Prostate gland (tissue), 2 donors: ENCODE measurements around the gene TEKT2. TPM values are rescaled to one million over a fixed set of nuclear protein-coding genes. Genes with fewer than 3 reads are reported as not detected.

Experiments
- DNase-seq: peaks from one replicate; pipeline ENCODE4 v3.0.0-alpha.2; 2019; ENCODE audit warnings: low spot score
- H3K27ac ChIP-seq, 2 donors: fragments of 200-600 bp; sonication (generic); 2 replicates each; pipeline ENCODE4 v1.5.1; 2017 to 2019
- H3K27me3 ChIP-seq: fragments of 200-600 bp; sonication (generic); replicated peaks from 2 replicates; pipeline ENCODE4 v1.5.1; 2019; ENCODE audit not compliant: insufficient read depth
- H3K36me3 ChIP-seq, 2 donors: fragments of 200-600 bp; sonication (generic); 1 replicate in 1 of 2; 2 replicates in 1 of 2; pipeline versions ENCODE4 v1.5.1 to v1.8.1; 2017 to 2019
- H3K4me1 ChIP-seq: fragments of 200-600 bp; sonication (generic); replicated peaks from 2 replicates; pipeline ENCODE4 v1.5.1; 2019
- H3K4me3 ChIP-seq, 2 donors: fragments of 200-600 bp; sonication (generic); 2 replicates each; pipeline ENCODE4 v1.5.1; 2017 to 2019
- H3K9me3 ChIP-seq: fragments of 200-600 bp; sonication (generic); 2 replicates; pipeline ENCODE4 v1.5.1; 2017
- POLR2A ChIP-seq: fragments of 450-650 bp; IDR thresholded peaks from one replicate; pipeline ENCODE4 v1.6.1; 2016; ENCODE audit warnings: antibody characterized with exemption, mild to moderate bottlenecking
- POLR2AphosphoS5 ChIP-seq: sonication (generic); formaldehyde crosslinking; IDR thresholded peaks from one replicate; pipeline ENCODE4 v1.6.1; 2017; ENCODE audit warnings: antibody characterized with exemption
- WGBS: methylation state at CpG from one replicate; pipeline ENCODE4 v1.1.5; 2018; 5-methylcytosine and 5-hydroxymethylcytosine counted together
- intact Hi-C: fragments of 100-400 bp; cut with DNase I; formaldehyde crosslinking; loops from one replicate; pipeline ENCODE4 v1.14.2; 2022
- total RNA-seq, 2 donors: library from RNA; depleted of rRNA; stranded (reverse); fragments of >200 nt; gene quantifications; one replicate each; pipeline ENCODE4 v1.1.0, GENCODE V29; 2016
- TF ChIP-seq, protein P1 (sequence below), 4 experiments: fragments of 200-600 bp in 2 of 4; fragments of 450-650 bp in 2 of 4; sonication (generic) in 2 of 4; IDR thresholded peaks; 1 replicate in 3 of 4; 2 replicates in 1 of 4; pipeline ENCODE4 v1.5.1; 2016 to 2019; ENCODE audit warnings: antibody characterized with exemption in 4 of 4, mild to moderate bottlenecking in 2 of 4, moderate library complexity in 2 of 4

The TEKT2 gene
- total RNA-seq, 2 donors from 2014 or later: 0.77 to 6.0 TPM

DNA sequence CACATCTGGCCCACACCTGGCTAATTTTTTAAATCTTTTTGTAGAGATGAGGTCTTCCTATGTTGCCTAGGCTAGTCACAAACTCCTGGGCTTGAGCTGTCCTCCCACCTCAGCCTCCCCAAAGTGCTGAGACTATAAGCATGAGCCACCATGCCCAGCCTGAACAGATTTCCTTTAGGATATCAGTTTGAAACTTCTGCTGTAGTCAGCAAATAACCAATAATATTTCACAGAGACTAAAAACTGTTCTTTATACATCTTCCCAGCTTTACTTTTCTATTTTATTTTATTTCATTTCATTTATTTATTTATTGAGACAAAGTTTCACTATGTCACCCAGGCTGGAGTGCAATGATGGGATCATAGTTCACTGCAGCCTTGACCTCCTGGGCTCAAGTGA is 29.9 kb upstream of the TEKT2 start:
- no peaks in the 10 kb centered on the region for H3K9me3 ChIP-seq
- intact Hi-C loops: no loop called here
- TF ChIP-seq POLR2A: no peak
- TF ChIP-seq POLR2AphosphoS5: no peak
- TF ChIP-seq, protein P1, sequence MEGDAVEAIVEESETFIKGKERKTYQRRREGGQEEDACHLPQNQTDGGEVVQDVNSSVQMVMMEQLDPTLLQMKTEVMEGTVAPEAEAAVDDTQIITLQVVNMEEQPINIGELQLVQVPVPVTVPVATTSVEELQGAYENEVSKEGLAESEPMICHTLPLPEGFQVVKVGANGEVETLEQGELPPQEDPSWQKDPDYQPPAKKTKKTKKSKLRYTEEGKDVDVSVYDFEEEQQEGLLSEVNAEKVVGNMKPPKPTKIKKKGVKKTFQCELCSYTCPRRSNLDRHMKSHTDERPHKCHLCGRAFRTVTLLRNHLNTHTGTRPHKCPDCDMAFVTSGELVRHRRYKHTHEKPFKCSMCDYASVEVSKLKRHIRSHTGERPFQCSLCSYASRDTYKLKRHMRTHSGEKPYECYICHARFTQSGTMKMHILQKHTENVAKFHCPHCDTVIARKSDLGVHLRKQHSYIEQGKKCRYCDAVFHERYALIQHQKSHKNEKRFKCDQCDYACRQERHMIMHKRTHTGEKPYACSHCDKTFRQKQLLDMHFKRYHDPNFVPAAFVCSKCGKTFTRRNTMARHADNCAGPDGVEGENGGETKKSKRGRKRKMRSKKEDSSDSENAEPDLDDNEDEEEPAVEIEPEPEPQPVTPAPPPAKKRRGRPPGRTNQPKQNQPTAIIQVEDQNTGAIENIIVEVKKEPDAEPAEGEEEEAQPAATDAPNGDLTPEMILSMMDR (IDR thresholded peaks at IDR 0.05): no peak
- no peak overlapping the region for H3K27ac ChIP-seq
- no peak for DNase-seq
- H3K4me1 ChIP-seq: no peaks in the 10 kb centered on the region
- H3K4me3 ChIP-seq: no peak overlapping the region
- H3K27me3 ChIP-seq: no peaks in the 10 kb centered on the region
- H3K36me3 ChIP-seq: no peaks in the 10 kb centered on the region

DNA sequence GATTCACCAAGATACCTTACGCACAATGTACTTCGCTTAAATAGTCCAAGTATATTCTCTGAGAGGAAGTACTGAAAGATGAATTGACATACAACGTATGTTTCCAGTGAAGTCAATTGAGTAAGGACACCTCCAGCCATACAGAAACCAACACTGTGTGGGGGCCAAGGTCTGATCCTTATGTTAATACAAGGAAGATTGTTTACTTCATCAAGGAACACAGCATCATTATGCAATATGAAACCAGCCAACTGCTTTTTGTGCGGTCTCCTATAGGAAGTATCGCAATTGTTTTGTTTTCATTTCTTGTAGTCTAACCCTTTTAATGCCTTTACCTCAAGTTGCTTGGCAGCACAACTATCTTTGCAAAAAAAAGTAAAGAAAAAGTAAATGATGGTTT is 28.2 kb upstream of the TEKT2 start:
- H3K27ac ChIP-seq: no peak overlapping the region
- WGBS: 89% methylated on average over 5 of the region's 5 CpGs
- intact Hi-C loops: no loop called here
- no peaks in the 10 kb centered on the region for H3K9me3 ChIP-seq
- H3K27me3 ChIP-seq: no peaks in the 10 kb centered on the region
- H3K4me1 ChIP-seq: no peaks in the 10 kb centered on the region
- DNase-seq: no peak
- no peak overlapping the region for H3K4me3 ChIP-seq
- no peaks in the 10 kb centered on the region for H3K36me3 ChIP-seq
- TF ChIP-seq POLR2AphosphoS5: no peak
- no peak for TF ChIP-seq POLR2A
- TF ChIP-seq, protein P1 (IDR thresholded peaks at IDR 0.05): no peak

DNA sequence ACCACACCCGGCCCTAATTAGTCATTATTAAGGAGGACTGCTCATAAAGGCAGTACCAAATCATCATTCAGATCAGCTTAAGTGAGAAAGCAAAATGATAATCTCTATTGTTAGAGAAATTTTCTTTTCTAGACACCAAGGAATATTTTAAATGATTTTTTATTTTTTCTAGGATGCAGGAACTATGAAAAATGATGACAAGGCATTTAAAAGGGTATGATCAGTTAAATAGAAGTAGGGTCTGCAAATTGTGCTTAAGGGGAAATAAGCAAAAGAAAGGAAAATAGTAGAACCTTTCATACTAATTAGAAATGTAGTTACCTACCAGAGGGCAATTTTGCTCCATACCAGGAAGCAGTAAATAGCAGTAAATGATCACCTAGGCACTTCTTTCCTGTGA is 21.6 kb upstream of the TEKT2 start:
- no peak overlapping the region for H3K27ac ChIP-seq
- H3K27me3 ChIP-seq: no peaks in the 10 kb centered on the region
- H3K9me3 ChIP-seq: no peaks in the 10 kb centered on the region
- H3K4me3 ChIP-seq: no peak overlapping the region
- no peak for DNase-seq
- no peaks in the 10 kb centered on the region for H3K4me1 ChIP-seq
- no peak for TF ChIP-seq POLR2A
- TF ChIP-seq POLR2AphosphoS5: no peak
- TF ChIP-seq, protein P1 (IDR thresholded peaks at IDR 0.05): no peak
- intact Hi-C loops: no loop called here
- no peaks in the 10 kb centered on the region for H3K36me3 ChIP-seq
- 100% methylated on average over 1 of the region's 1 CpG for WGBS

DNA sequence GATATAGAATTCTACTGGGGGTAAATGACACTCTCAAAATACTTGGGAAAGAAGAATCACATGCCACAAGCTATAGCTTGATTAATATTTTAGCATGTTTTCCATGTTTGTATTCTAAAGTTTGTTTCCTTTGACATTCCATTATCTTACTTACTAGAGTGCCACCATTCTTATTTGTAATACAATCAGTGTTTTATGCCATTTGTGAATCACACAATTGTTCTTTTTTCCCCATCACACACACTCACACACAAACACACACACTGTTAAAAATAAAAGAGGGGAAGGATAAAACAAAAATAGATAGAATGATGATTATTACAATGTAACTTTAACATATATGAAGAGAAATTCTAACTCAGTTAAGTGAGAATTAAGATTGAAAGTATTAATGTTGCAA is 16.0 kb upstream of the TEKT2 start:
- H3K4me3 ChIP-seq: no peak overlapping the region
- no peaks in the 10 kb centered on the region for H3K4me1 ChIP-seq
- H3K27ac ChIP-seq: no peak overlapping the region
- H3K27me3 ChIP-seq: no peaks in the 10 kb centered on the region
- DNase-seq: no peak
- H3K9me3 ChIP-seq: no peaks in the 10 kb centered on the region
- TF ChIP-seq, protein P1 (IDR thresholded peaks at IDR 0.05): no peak
- no peak for TF ChIP-seq POLR2AphosphoS5
- no peak for TF ChIP-seq POLR2A
- H3K36me3 ChIP-seq: no peaks in the 10 kb centered on the region
- intact Hi-C loops: no loop called here

DNA sequence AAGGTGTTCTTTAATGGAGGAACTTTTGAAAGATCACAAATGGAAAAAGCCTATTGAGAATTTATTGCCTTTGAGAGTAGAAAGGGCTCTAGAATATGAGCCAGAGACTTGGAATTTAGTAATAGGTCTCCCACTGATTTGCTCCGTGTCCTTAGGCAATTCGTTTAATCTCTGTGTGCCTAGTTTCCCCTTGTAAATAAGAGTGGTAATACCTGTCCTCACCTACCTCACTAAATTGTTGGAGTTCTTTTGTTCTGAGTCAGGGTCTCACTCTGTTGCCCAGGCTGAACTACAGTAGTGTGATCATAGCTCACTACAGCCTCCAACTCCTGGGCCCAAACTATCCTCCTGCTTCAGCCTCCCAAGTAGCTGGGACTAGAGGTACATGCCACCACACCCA is 15.0 kb upstream of the TEKT2 start:
- no peak overlapping the region for H3K4me3 ChIP-seq
- intact Hi-C loops: no loop called here
- WGBS: 76% methylated on average over 2 of the region's 2 CpGs

More for the DNA sequence above, 15.0 kb upstream of the TEKT2 start:
- no peaks in the 10 kb centered on the region for H3K4me1 ChIP-seq
- H3K27ac ChIP-seq: no peak overlapping the region
- TF ChIP-seq POLR2AphosphoS5: no peak
- TF ChIP-seq POLR2A: no peak
- TF ChIP-seq, protein P1 (IDR thresholded peaks at IDR 0.05): no peak
- H3K9me3 ChIP-seq: no peaks in the 10 kb centered on the region
- no peak for DNase-seq
- H3K36me3 ChIP-seq: no peaks in the 10 kb centered on the region
- no peaks in the 10 kb centered on the region for H3K27me3 ChIP-seq
